ENCODE results near the gene PHGDH. TPM values are rescaled to one million over a fixed set of nuclear protein-coding genes. Genes with fewer than 3 reads are reported as not detected.

PHGDH gene
- total and polyA plus RNA-seq, 2 donors (not counting 3 experiments of a cell fraction or from before 2014, with no cell fraction given), result 37.9 to 120 TPM

GRCh38 chr1:119733754-119734153 lies 22.0 kb downstream of the PHGDH start:
- Histone ChIP-seq H3K9ac (replicated peaks; ENCODE audit: extremely low read depth, insufficient read depth, low read length) (no peak overlapping the region), H3K4me2 (ENCODE audit: insufficient read depth, low read length) (no peak overlapping the region), H3K27me3 (ENCODE audit: control insufficient read depth in 2 of 2, insufficient read depth in 2 of 2, low read length in 2 of 2) (no peaks in the 10 kb centered on the region), H4K20me1 (replicated peaks; ENCODE audit: control insufficient read depth, extremely low read depth, insufficient read depth, low read length) (no peaks in the 10 kb centered on the region), H3K79me2 (ENCODE audit: control insufficient read depth, insufficient read depth, low read length) (no peaks in the 10 kb centered on the region), H3K4me1 (ENCODE audit: control insufficient read depth, extremely low read depth, insufficient read depth, low read length) (no peaks in the 10 kb centered on the region), H2AFZ (ENCODE audit: low read depth, low read length) (no peak overlapping the region), H3K9me1 (replicated peaks; ENCODE audit: control insufficient read depth, extremely low read depth, insufficient read depth, low read length) (no peaks in the 10 kb centered on the region), H3K4me3 (replicated peaks in 1 of 3; ENCODE audit: insufficient read depth in 1 of 3, low read depth in 1 of 3, low read length in 3 of 3) (no peak overlapping the region), H3K9me3 (replicated peaks; ENCODE audit: control insufficient read depth, insufficient read depth, low read length) (no peaks in the 10 kb centered on the region), H3K27ac (ENCODE audit: insufficient read depth, low read depth, low read length) (no peak overlapping the region), H3K36me3 (ENCODE audit: control insufficient read depth in 2 of 2, extremely low read depth in 1 of 2, insufficient read depth in 2 of 2, low read length in 2 of 2) (peaks cover 3 to 7% of the 10 kb centered on the region in 2 experiments)
- FAIRE-seq (no peak), DNase-seq (ENCODE audit: low read depth, low spot score) (no peak)
- intact Hi-C loops (cut with micrococcal nuclease), result no loop called here
- BruUV-seq (replicated peaks), result no TSS peak
- TF ChIP-seq CTCF (IDR thresholded peaks at IDR 0.05; ENCODE audit: extremely low read depth in 1 of 2, insufficient read depth in 1 of 2, low read depth in 1 of 2, low read length in 2 of 2) (no peak), JUN (IDR thresholded peaks at IDR 0.05; ENCODE audit: borderline replicate concordance, insufficient read depth, insufficient read length, low read depth) (no peak), GATA2 (IDR thresholded peaks at IDR 0.05; ENCODE audit: insufficient read depth, insufficient read length, low read depth, low read length) (no peak), POLR2AphosphoS5 (IDR thresholded peaks at IDR 0.05; ENCODE audit: insufficient read depth, low read depth, low read length) (no peak), EZH2 (IDR thresholded peaks at IDR 0.05; ENCODE audit: borderline replicate concordance, low read depth, low read length, severe bottlenecking) (no peak), MYC (IDR thresholded peaks at IDR 0.05; ENCODE audit: low read depth, low read length) (no peak), FOS (IDR thresholded peaks at IDR 0.05; ENCODE audit: borderline replicate concordance, insufficient read depth, low read length) (no peak), POLR2A (IDR thresholded peaks at IDR 0.05; ENCODE audit: low read depth, low read length) (no peak), MAX (IDR thresholded peaks at IDR 0.05; ENCODE audit: insufficient read depth, insufficient read length) (no peak)
- dilution Hi-C loops (cut with MboI; ENCODE audit: extremely low pct_ligation_motif_present, low sequenced_read_pairs), result no loop called here
- CTCF ChIA-PET, result interaction anchor here (0.8 kb wide), 1 partner anchor 10 kb away, joined by 6 read pairs; no protein-coding TSS in a partner anchor
- POLR2A ChIA-PET, result no interaction called here
